ENCODE data around the gene VWC2L. TPM values are rescaled to one million over a fixed set of nuclear protein-coding genes. Genes with fewer than 3 reads are reported as not detected.

VWC2L gene
- total RNA-seq, 1 experiment from 2014 or later = not detected

GRCh38 chr2:214611015-214611414 is 200.2 kb downstream of the VWC2L start (continued):
- TF ChIP-seq ZNF532 (CRISPR knock-in tag; IDR thresholded peaks at IDR 0.05; ENCODE audit: borderline replicate concordance) = no peak
- TF ChIP-seq NR2C2 (CRISPR knock-in tag; IDR thresholded peaks at IDR 0.05) = no peak
- no peak for TF ChIP-seq ZNF232 (CRISPR knock-in tag; IDR thresholded peaks at IDR 0.05)

- ChIA-PET CTCF (interaction anchor here (1.6 kb wide), 1 partner anchor 37 kb away, joined by 5 read pairs; no protein-coding TSS in a partner anchor), POLR2A (interaction anchor here (0.6 to 1.0 kb wide), 2 partner anchors 106 to 688 kb away, joined by 3 read pairs; partner anchors contain the start of gene ATIC)
- H3K27me3 Mint-ChIP-seq (ENCODE audit: low read depth) = no peaks in the 10 kb centered on the region
- TF ChIP-seq AR (CRISPR knock-in tag; IDR thresholded peaks at IDR 0.05) = no peak
- TF ChIP-seq ATF3 (CRISPR knock-in tag; conservative IDR thresholded peaks at IDR 0.05) = no peak
- no peak for TF ChIP-seq HMGA2 (CRISPR knock-in tag; IDR thresholded peaks at IDR 0.05)
- no peak for TF ChIP-seq TCF7 (CRISPR knock-in tag; IDR thresholded peaks at IDR 0.05; ENCODE audit: low read depth)
- TF ChIP-seq RORB (CRISPR knock-in tag; IDR thresholded peaks at IDR 0.05) = no peak
- no peak for TF ChIP-seq USF1 (CRISPR knock-in tag; IDR thresholded peaks at IDR 0.05)
- TF ChIP-seq ESRRA (CRISPR knock-in tag; IDR thresholded peaks at IDR 0.05; ENCODE audit: borderline replicate concordance) = no peak
- no peak for TF ChIP-seq SP1 (CRISPR knock-in tag; conservative IDR thresholded peaks at IDR 0.05)
- TF ChIP-seq CDX4 (CRISPR knock-in tag; IDR thresholded peaks at IDR 0.05; ENCODE audit: borderline replicate concordance) = no peak
- no peak for TF ChIP-seq FOXP1 (CRISPR knock-in tag; IDR thresholded peaks at IDR 0.05; ENCODE audit: borderline replicate concordance)
- TF ChIP-seq CTCF (IDR thresholded peaks at IDR 0.05) = no peak
- no peak for TF ChIP-seq ATF1 (CRISPR knock-in tag; IDR thresholded peaks at IDR 0.05)
- TF ChIP-seq ZNF423 (CRISPR knock-in tag; IDR thresholded peaks at IDR 0.05) = no peak
- ATAC-seq = no peak
- H3K4me1 Mint-ChIP-seq = peaks cover 3% of the 10 kb centered on the region
- no peak overlapping the region for H3K27ac Mint-ChIP-seq
- no peak for DNase-seq (ENCODE audit: low spot score)
- H3K36me3 Mint-ChIP-seq = no peaks in the 10 kb centered on the region
- H3K4me3 Mint-ChIP-seq = no peak overlapping the region
- no peaks in the 10 kb centered on the region for H3K9me3 Mint-ChIP-seq
These were observed 213.4 kb downstream of the VWC2L start for GRCh38 chr2:214624166-214624760.
